ENCODE data around the gene REEP1. TPM values are rescaled to one million over a fixed set of nuclear protein-coding genes. Genes with fewer than 3 reads are reported as not detected.

REEP1 gene
- total and polyA plus RNA-seq, 2 donors (not counting 1 experiment from before 2014, with no cell fraction given): not detected

DNA sequence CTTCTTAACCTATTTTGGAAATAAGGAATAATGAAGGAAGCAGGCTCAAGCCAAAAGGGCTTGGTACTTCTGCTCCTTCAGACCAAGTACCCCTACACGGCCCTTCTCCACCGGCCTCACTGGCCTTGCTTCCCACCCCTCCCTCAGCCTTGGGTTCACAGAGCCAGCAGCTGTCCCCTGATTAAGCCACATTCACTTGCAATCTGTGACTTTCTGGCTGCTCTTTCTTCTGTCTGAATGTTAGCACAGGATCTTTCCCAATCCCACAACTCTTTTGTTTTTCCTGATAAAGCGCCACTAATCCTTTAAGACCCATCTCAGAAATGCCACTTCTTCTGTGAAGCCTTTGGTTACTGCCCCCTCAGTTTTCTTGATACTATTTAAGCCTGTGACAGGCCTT is 52.4 kb downstream of the REEP1 start:
- Histone ChIP-seq H3K27ac (ENCODE audit: low read length in 2 of 2) (no peak overlapping the region), H3K4me3 (ENCODE audit: control extremely low read depth in 1 of 5, extremely low read depth in 1 of 5, insufficient read depth in 1 of 5, low read depth in 2 of 5, low read length in 4 of 5) (no peak overlapping the region), H4K20me1 (ENCODE audit: control insufficient read depth, insufficient read depth, low read length, poor library complexity, severe bottlenecking) (no peaks in the 10 kb centered on the region), H3K4me2 (replicated peaks; ENCODE audit: low read depth, low read length, poor library complexity, severe bottlenecking) (no peak overlapping the region), H3K4me1 (ENCODE audit: control insufficient read depth in 2 of 2, insufficient read depth in 2 of 2, low read length in 2 of 2) (no peaks in the 10 kb centered on the region), H3K9ac (ENCODE audit: low read length) (no peak overlapping the region), H3K27me3 (replicated peaks in 1 of 4; ENCODE audit: control extremely low read depth in 1 of 4, control insufficient read depth in 3 of 4, insufficient read depth in 4 of 4, low read length in 3 of 4) (peaks cover 0 to 9% (median 0%) of the 10 kb centered on the region in 4 experiments), H3K36me3 (replicated peaks in 1 of 2; ENCODE audit: control extremely low read depth in 1 of 2, control insufficient read depth in 1 of 2, extremely low read depth in 1 of 2, insufficient read depth in 2 of 2, low read length in 1 of 2) (no peaks in the 10 kb centered on the region), H3K9me3 (ENCODE audit: control extremely low read depth in 1 of 3, control insufficient read depth in 2 of 3, insufficient read depth in 1 of 3, low read length in 2 of 3) (no peaks in the 10 kb centered on the region), H2AFZ (ENCODE audit: insufficient read depth, low read depth, low read length, poor library complexity, severe bottlenecking) (no peak overlapping the region), H3K79me2 (ENCODE audit: control insufficient read depth, insufficient read depth, low read length) (no peaks in the 10 kb centered on the region)
- CTCF ChIA-PET: no interaction called here
- no peaks in the 10 kb centered on the region for H3K4me1 Mint-ChIP-seq
- POLR2A ChIA-PET: no interaction called here
- H3K4me3 Mint-ChIP-seq: no peak overlapping the region
- no peak for DNase-seq
- TF ChIP-seq, protein P1, sequence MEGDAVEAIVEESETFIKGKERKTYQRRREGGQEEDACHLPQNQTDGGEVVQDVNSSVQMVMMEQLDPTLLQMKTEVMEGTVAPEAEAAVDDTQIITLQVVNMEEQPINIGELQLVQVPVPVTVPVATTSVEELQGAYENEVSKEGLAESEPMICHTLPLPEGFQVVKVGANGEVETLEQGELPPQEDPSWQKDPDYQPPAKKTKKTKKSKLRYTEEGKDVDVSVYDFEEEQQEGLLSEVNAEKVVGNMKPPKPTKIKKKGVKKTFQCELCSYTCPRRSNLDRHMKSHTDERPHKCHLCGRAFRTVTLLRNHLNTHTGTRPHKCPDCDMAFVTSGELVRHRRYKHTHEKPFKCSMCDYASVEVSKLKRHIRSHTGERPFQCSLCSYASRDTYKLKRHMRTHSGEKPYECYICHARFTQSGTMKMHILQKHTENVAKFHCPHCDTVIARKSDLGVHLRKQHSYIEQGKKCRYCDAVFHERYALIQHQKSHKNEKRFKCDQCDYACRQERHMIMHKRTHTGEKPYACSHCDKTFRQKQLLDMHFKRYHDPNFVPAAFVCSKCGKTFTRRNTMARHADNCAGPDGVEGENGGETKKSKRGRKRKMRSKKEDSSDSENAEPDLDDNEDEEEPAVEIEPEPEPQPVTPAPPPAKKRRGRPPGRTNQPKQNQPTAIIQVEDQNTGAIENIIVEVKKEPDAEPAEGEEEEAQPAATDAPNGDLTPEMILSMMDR (IDR thresholded peaks at IDR 0.05): no peak
- TF ChIP-seq EZH2 (IDR thresholded peaks at IDR 0.05; ENCODE audit: borderline replicate concordance, insufficient read depth, low read depth, low read length, poor library complexity, severe bottlenecking): no peak
- no peak overlapping the region for H3K27ac Mint-ChIP-seq
- WGBS (ENCODE audit: insufficient coverage): 97% methylated on average over 2 of the region's 3 CpGs
- ATAC-seq (ENCODE audit: low read depth): no peak
- no peaks in the 10 kb centered on the region for H3K9me3 Mint-ChIP-seq (ENCODE audit: insufficient read depth)
- H3K27me3 Mint-ChIP-seq: peaks cover 22% of the 10 kb centered on the region
- intact Hi-C loops (cut with micrococcal nuclease): no loop called here

DNA sequence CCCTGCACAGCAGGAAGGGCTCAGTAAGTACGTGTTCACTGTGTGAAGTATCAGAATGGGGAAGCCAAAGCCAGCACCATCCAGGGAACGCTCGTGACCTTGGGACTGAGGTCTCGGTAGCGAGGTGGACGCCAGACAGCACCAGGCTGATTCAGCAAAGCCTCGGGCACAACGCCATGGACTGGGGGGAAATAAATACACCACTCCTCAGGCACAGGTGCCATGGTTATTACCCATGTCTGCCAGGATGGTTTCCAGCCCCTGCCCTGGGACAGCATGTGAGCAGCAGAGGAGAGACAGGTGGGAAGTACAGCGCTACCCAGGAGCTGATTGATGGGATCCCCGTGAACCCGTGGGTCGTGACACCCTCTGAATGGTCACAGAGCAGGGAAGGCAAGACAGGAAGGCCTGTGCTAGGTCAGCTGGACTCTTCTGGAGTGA is 53.0 kb downstream of the REEP1 start:
- Histone ChIP-seq H3K27ac (ENCODE audit: low read length in 2 of 2) (no peak overlapping the region), H3K36me3 (replicated peaks in 1 of 2; ENCODE audit: control extremely low read depth in 1 of 2, control insufficient read depth in 1 of 2, extremely low read depth in 1 of 2, insufficient read depth in 2 of 2, low read length in 1 of 2) (no peaks in the 10 kb centered on the region), H3K79me2 (ENCODE audit: control insufficient read depth, insufficient read depth, low read length) (no peaks in the 10 kb centered on the region), H3K4me1 (ENCODE audit: control insufficient read depth in 2 of 2, insufficient read depth in 2 of 2, low read length in 2 of 2) (no peaks in the 10 kb centered on the region), H3K9me3 (ENCODE audit: control extremely low read depth in 1 of 3, control insufficient read depth in 2 of 3, insufficient read depth in 1 of 3, low read length in 2 of 3) (no peaks in the 10 kb centered on the region), H3K4me3 (ENCODE audit: control extremely low read depth in 1 of 5, extremely low read depth in 1 of 5, insufficient read depth in 1 of 5, low read depth in 2 of 5, low read length in 4 of 5) (no peak overlapping the region), H2AFZ (ENCODE audit: insufficient read depth, low read depth, low read length, poor library complexity, severe bottlenecking) (no peak overlapping the region), H3K9ac (ENCODE audit: low read length) (no peak overlapping the region), H3K27me3 (replicated peaks in 1 of 4; ENCODE audit: control extremely low read depth in 1 of 4, control insufficient read depth in 3 of 4, insufficient read depth in 4 of 4, low read length in 3 of 4) (peaks cover 0 to 6% (median 0%) of the 10 kb centered on the region in 4 experiments), H3K4me2 (replicated peaks; ENCODE audit: low read depth, low read length, poor library complexity, severe bottlenecking) (no peak overlapping the region), H4K20me1 (ENCODE audit: control insufficient read depth, insufficient read depth, low read length, poor library complexity, severe bottlenecking) (no peaks in the 10 kb centered on the region)
- POLR2A ChIA-PET: no interaction called here
- no peak for DNase-seq
- H3K4me3 Mint-ChIP-seq: no peak overlapping the region
- 90% methylated on average over 10 of the region's 12 CpGs for WGBS (ENCODE audit: insufficient coverage)
- H3K9me3 Mint-ChIP-seq (ENCODE audit: insufficient read depth): no peaks in the 10 kb centered on the region
- intact Hi-C loops (cut with micrococcal nuclease): no loop called here
- CTCF ChIA-PET: no interaction called here
- no peaks in the 10 kb centered on the region for H3K4me1 Mint-ChIP-seq
- ATAC-seq (ENCODE audit: low read depth): no peak
- H3K27me3 Mint-ChIP-seq: peaks cover 18% of the 10 kb centered on the region
- TF ChIP-seq EZH2 (IDR thresholded peaks at IDR 0.05; ENCODE audit: borderline replicate concordance, insufficient read depth, low read depth, low read length, poor library complexity, severe bottlenecking): no peak
- TF ChIP-seq, protein P1 (IDR thresholded peaks at IDR 0.05): no peak
- H3K27ac Mint-ChIP-seq: no peak overlapping the region

Data from B cell (primary cell).